SJCRH30 (cell line): ENCODE results near the gene PWWP2B. TPM values are rescaled to one million over a fixed set of nuclear protein-coding genes. Genes with fewer than 3 reads are reported as not detected.
"Not testable (repeated sequence)": the region's sequence is repeated elsewhere in the genome, so short reads cannot be mapped to it uniquely, and the experiment has no call there.

Experiments
- DNase-seq, 2 experiments: peaks; one replicate each; pipeline ENCODE4 v3.0.0-alpha.2; 2015 to 2020
- H3K27ac ChIP-seq: fragments of 250-450 bp; sonication (Bioruptor Pico); 2 replicates; pipeline ENCODE4 v1.5.1; 2020; ENCODE audit warnings: mild to moderate bottlenecking, moderate library complexity
- H3K27me3 ChIP-seq: fragments of 250-450 bp; sonication (Bioruptor Pico); 2 replicates; pipeline ENCODE4 v1.5.1; 2020; ENCODE audit warnings: mild to moderate bottlenecking, moderate library complexity
- H3K36me3 ChIP-seq: fragments of 250-450 bp; sonication (Bioruptor Pico); 2 replicates; pipeline ENCODE4 v1.5.1; 2020; ENCODE audit warnings: mild to moderate bottlenecking, moderate library complexity
- H3K4me1 ChIP-seq: fragments of 250-450 bp; sonication (Bioruptor Pico); 2 replicates; pipeline ENCODE4 v1.5.1; 2020; ENCODE audit warnings: mild to moderate bottlenecking, moderate library complexity
- H3K4me3 ChIP-seq: fragments of 250-450 bp; sonication (Bioruptor Pico); 2 replicates; pipeline ENCODE4 v1.5.1; 2020; ENCODE audit warnings: mild to moderate bottlenecking, moderate library complexity
- H3K9me3 ChIP-seq: fragments of 250-450 bp; sonication (Bioruptor Pico); replicated peaks from 2 replicates; pipeline ENCODE4 v1.5.1; 2020; ENCODE audit warnings: mild to moderate bottlenecking, moderate library complexity
- total RNA-seq: library from RNA; depleted of rRNA; stranded (reverse); fragments of >200 nt; shearing (Covaris generic); gene quantifications from 2 replicates; pipeline ENCODE4 v1.2.3, GENCODE V29; 2014

PWWP2B gene
- total RNA-seq, 1 experiment from 2014 or later, result 0.57 TPM

- Histone ChIP-seq H3K36me3 (no peaks in the 10 kb centered on the region), H3K9me3 (no peaks in the 10 kb centered on the region), H3K4me3 (no peak overlapping the region), H3K27me3 (no peaks in the 10 kb centered on the region), H3K4me1 (peaks cover under 1% of the 10 kb centered on the region; the same call in 1 of the 2 replicates), H3K27ac (no peak overlapping the region)
- no peak for DNase-seq
Observed at GRCh38 chr10:132428486-132428995, 31.5 kb downstream of the PWWP2B start.

GRCh38 chr10:132429281-132430230 is 32.6 kb downstream of the PWWP2B start:
- Histone ChIP-seq H3K4me3 (no peak overlapping the region), H3K9me3 (no peaks in the 10 kb centered on the region), H3K36me3 (no peaks in the 10 kb centered on the region), H3K27ac (no peak overlapping the region), H3K4me1 (no peaks in the 10 kb centered on the region), H3K27me3 (no peaks in the 10 kb centered on the region)
- DNase-seq, result no peak

- Histone ChIP-seq H3K27me3 (no peaks in the 10 kb centered on the region), H3K36me3 (no peaks in the 10 kb centered on the region), H3K4me3 (no peak overlapping the region), H3K27ac (no peak overlapping the region), H3K4me1 (no peaks in the 10 kb centered on the region), H3K9me3 (no peaks in the 10 kb centered on the region)
- DNase-seq, result no peak
Observed at GRCh38 chr10:132430231-132430743, 33.3 kb downstream of the PWWP2B start.

- H3K27me3 ChIP-seq, result no peaks in the 10 kb centered on the region
- no peaks in the 10 kb centered on the region for H3K9me3 ChIP-seq
- H3K4me1 ChIP-seq, result no peaks in the 10 kb centered on the region
- DNase-seq, result no peak
- no peak overlapping the region for H3K27ac ChIP-seq
- no peaks in the 10 kb centered on the region for H3K36me3 ChIP-seq
- H3K4me3 ChIP-seq, result no peak overlapping the region
Observed at GRCh38 chr10:132430861-132431271, 33.9 kb downstream of the PWWP2B start.

GRCh38 chr10:132431537-132432175 is 34.7 kb downstream of the PWWP2B start:
- no peak overlapping the region for H3K27ac ChIP-seq
- no peak for DNase-seq
- no peaks in the 10 kb centered on the region for H3K36me3 ChIP-seq
- no peaks in the 10 kb centered on the region for H3K27me3 ChIP-seq
- H3K9me3 ChIP-seq, result no peaks in the 10 kb centered on the region
- no peaks in the 10 kb centered on the region for H3K4me1 ChIP-seq
- no peak overlapping the region for H3K4me3 ChIP-seq

- no peak overlapping the region for H3K27ac ChIP-seq
- H3K4me3 ChIP-seq, result no peak overlapping the region
- H3K4me1 ChIP-seq, result no peaks in the 10 kb centered on the region
- DNase-seq, result no peak
- H3K36me3 ChIP-seq, result no peaks in the 10 kb centered on the region
- H3K27me3 ChIP-seq, result no peaks in the 10 kb centered on the region
- H3K9me3 ChIP-seq, result no peaks in the 10 kb centered on the region
Observed at GRCh38 chr10:132432176-132432540, 35.2 kb downstream of the PWWP2B start.

GRCh38 chr10:132433671-132434340 is 36.8 kb downstream of the PWWP2B start:
- Histone ChIP-seq H3K9me3 (no peaks in the 10 kb centered on the region), H3K27ac (no peak overlapping the region), H3K4me3 (no peak overlapping the region), H3K4me1 (no peaks in the 10 kb centered on the region), H3K27me3 (no peaks in the 10 kb centered on the region), H3K36me3 (no peaks in the 10 kb centered on the region)
- DNase-seq, result no peak

- Histone ChIP-seq H3K4me3 (no peak overlapping the region), H3K27ac (no peak overlapping the region), H3K36me3 (no peaks in the 10 kb centered on the region), H3K4me1 (no peaks in the 10 kb centered on the region), H3K27me3 (no peaks in the 10 kb centered on the region), H3K9me3 (no peaks in the 10 kb centered on the region)
- no peak for DNase-seq
Observed at GRCh38 chr10:132434405-132435005, 37.5 kb downstream of the PWWP2B start.

- not testable (repeated sequence) for H3K36me3 ChIP-seq, H3K27me3 ChIP-seq, H3K4me1 ChIP-seq, DNase-seq, H3K9me3 ChIP-seq, H3K4me3 ChIP-seq, H3K27ac ChIP-seq
Observed at GRCh38 chr10:132435320-132435719, 38.3 kb downstream of the PWWP2B start.

- H3K4me1 ChIP-seq, H3K27me3 ChIP-seq, H3K27ac ChIP-seq, H3K4me3 ChIP-seq, H3K36me3 ChIP-seq, H3K9me3 ChIP-seq, DNase-seq: not testable (repeated sequence)
Observed at GRCh38 chr10:132436096-132436495, 39.1 kb downstream of the PWWP2B start.

- Histone ChIP-seq H3K36me3 (no peaks in the 10 kb centered on the region), H3K4me3 (no peak overlapping the region)
Observed at GRCh38 chr10:132436861-132437410, 39.9 kb downstream of the PWWP2B start.

GRCh38 chr10:132437541-132437950 is 40.5 kb downstream of the PWWP2B start:
- no peak overlapping the region for H3K27ac ChIP-seq
- H3K4me1 ChIP-seq, result no peaks in the 10 kb centered on the region
- H3K9me3 ChIP-seq, result no peaks in the 10 kb centered on the region
- DNase-seq, result no peak
- H3K27me3 ChIP-seq, result no peaks in the 10 kb centered on the region
- H3K4me3 ChIP-seq, result no peak overlapping the region
- no peaks in the 10 kb centered on the region for H3K36me3 ChIP-seq

More at GRCh38 chr10:132436861-132437410, 39.9 kb downstream of the PWWP2B start:
- Histone ChIP-seq H3K27me3 (no peaks in the 10 kb centered on the region), H3K4me1 (no peaks in the 10 kb centered on the region), H3K27ac (no peak overlapping the region), H3K9me3 (no peaks in the 10 kb centered on the region)
- DNase-seq, result no peak

- Histone ChIP-seq H3K4me3 (no peak overlapping the region), H3K4me1 (no peaks in the 10 kb centered on the region), H3K9me3 (no peaks in the 10 kb centered on the region), H3K36me3 (no peaks in the 10 kb centered on the region), H3K27ac (no peak overlapping the region), H3K27me3 (no peaks in the 10 kb centered on the region)
- no peak for DNase-seq
Observed at GRCh38 chr10:132438091-132439024, 41.4 kb downstream of the PWWP2B start.
